Left lung (tissue), 10 donors: ENCODE results near the gene VWF. TPM values are rescaled to one million over a fixed set of nuclear protein-coding genes. Genes with fewer than 3 reads are reported as not detected.
"Not testable (repeated sequence)": the region's sequence is repeated elsewhere in the genome, so short reads cannot be mapped to it uniquely, and the experiment has no call there.

ENCODE experiments used
- ATAC-seq: fragments of 200-7000 bp; cut with Tn5 transposase; one replicate; pipeline ENCODE4 v1.9.1; 2020; ENCODE audit warnings: moderate library complexity
- DNase-seq, 4 donors: peaks; one replicate each; pipeline ENCODE4 v3.0.0-alpha.2; 2013 to 2020
- H3K27ac ChIP-seq, 2 donors: fragments of 200-600 bp; sonication (generic) in 1 of 2; one replicate each; pipeline versions ENCODE4 v1.5.0 to v1.8.0; 2020 to 2021
- H3K27me3 ChIP-seq, 2 donors: fragments of 200-600 bp; sonication (generic) in 1 of 2; one replicate each; pipeline versions ENCODE4 v1.5.0 to v1.8.0; 2020 to 2021
- H3K36me3 ChIP-seq, 2 donors: fragments of 200-600 bp; sonication (generic) in 1 of 2; one replicate each; pipeline versions ENCODE4 v1.5.0 to v1.8.0; 2020 to 2021
- H3K4me1 ChIP-seq, 2 donors: fragments of 200-600 bp; one replicate each; pipeline ENCODE4 v1.8.0; 2021
- H3K4me3 ChIP-seq, 2 donors: fragments of 200-600 bp; sonication (generic) in 1 of 2; one replicate each; pipeline versions ENCODE4 v1.5.0 to v1.8.0; 2020 to 2021; ENCODE audit warnings: mild to moderate bottlenecking in 1 of 2
- H3K9me3 ChIP-seq, 2 donors: fragments of 200-600 bp; sonication (generic) in 1 of 2; one replicate each; pipeline versions ENCODE4 v1.5.0 to v1.8.0; 2020 to 2021
- intact Hi-C, 2 donors: fragments of 100-400 bp; cut with DNase I; formaldehyde crosslinking; loops; one replicate each; pipeline versions ENCODE4 v1.11.2 to v1.14.2; 2022
- polyA plus RNA-seq, 6 donors: library from polyadenylated mRNA; unstranded; fragments of 120-200 nt; gene quantifications; one replicate each; pipeline ENCODE4 v1.2.1, GENCODE V29; 2013; ENCODE audit not compliant: insufficient read length in 6 of 6
- total RNA-seq, 2 donors: library from RNA; stranded (reverse); fragmentation: NEBNext Ultra II Directional; extraction: Animal tissue kit (Norgen Biotek cat#: 25700); gene quantifications; one replicate each; pipeline ENCODE4 v1.2.1, GENCODE V29; 2021
- TF ChIP-seq, protein P1 (sequence below), 2 donors: fragments of 200-600 bp; sonication (generic) in 1 of 2; IDR thresholded peaks; one replicate each; pipeline versions ENCODE4 v1.5.0 to v1.8.0; 2021; ENCODE audit warnings: antibody characterized with exemption in 2 of 2
- donor health status: DM: no; HTN: yes; CAD: no.
- donor health status: DM: no; HTN: no; CAD: no.

Gene VWF
- total and polyA plus RNA-seq, 8 donors = 123 to 401 (median 147) TPM

DNA sequence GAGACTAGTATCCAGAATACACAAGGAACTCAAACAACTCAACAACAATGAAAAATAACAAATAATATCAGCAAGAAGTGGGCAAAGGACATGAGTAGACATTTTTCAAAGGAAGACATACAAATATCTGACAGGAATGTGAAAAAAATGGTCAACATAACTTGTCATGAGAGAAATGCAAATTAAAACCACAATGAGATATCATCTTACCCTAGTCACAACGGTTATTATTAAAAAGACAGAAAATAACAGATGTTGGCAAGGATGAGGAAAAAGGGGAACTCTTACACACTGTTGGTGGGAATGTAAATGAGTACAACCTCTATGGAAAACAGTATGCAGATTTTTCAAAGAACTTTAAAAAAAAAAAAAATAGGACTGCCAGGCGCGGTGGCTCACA, 20.4 kb downstream of the VWF start:
- DNase-seq (no peak), ATAC-seq (no peak)
- Histone ChIP-seq H3K36me3 (no peaks in the 10 kb centered on the region), H3K27ac (no peak overlapping the region), H3K4me1 (no peaks in the 10 kb centered on the region), H3K9me3 (no peaks in the 10 kb centered on the region), H3K4me3 (no peak overlapping the region), H3K27me3 (no peaks in the 10 kb centered on the region)
- TF ChIP-seq, protein P1, sequence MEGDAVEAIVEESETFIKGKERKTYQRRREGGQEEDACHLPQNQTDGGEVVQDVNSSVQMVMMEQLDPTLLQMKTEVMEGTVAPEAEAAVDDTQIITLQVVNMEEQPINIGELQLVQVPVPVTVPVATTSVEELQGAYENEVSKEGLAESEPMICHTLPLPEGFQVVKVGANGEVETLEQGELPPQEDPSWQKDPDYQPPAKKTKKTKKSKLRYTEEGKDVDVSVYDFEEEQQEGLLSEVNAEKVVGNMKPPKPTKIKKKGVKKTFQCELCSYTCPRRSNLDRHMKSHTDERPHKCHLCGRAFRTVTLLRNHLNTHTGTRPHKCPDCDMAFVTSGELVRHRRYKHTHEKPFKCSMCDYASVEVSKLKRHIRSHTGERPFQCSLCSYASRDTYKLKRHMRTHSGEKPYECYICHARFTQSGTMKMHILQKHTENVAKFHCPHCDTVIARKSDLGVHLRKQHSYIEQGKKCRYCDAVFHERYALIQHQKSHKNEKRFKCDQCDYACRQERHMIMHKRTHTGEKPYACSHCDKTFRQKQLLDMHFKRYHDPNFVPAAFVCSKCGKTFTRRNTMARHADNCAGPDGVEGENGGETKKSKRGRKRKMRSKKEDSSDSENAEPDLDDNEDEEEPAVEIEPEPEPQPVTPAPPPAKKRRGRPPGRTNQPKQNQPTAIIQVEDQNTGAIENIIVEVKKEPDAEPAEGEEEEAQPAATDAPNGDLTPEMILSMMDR (IDR thresholded peaks at IDR 0.05) = no peak
- intact Hi-C loops = no loop called here

DNA sequence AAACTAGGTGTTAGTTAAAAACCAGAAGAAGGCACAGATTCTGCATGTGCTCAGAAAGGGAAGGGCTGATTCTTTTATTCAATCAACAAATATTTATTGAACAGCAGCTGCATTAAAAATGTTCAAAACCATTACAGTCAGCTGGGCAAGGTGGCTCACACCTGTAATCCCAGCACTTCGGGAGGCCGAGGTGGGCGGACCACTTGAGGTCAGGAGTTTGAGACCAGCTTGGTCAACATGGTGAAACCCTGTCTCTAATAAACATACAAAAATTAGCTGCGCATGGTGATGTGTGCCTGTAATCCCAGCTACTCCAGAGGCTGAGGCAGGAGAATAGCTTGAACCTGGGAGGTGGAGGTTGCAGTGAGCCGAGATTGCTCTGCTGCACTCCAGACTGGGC, 22.4 kb downstream of the VWF start:
- DNase-seq, ATAC-seq, H3K4me1 ChIP-seq, H3K9me3 ChIP-seq, intact Hi-C loops, H3K4me3 ChIP-seq, H3K27ac ChIP-seq, H3K36me3 ChIP-seq, H3K27me3 ChIP-seq: not testable (repeated sequence)

DNA sequence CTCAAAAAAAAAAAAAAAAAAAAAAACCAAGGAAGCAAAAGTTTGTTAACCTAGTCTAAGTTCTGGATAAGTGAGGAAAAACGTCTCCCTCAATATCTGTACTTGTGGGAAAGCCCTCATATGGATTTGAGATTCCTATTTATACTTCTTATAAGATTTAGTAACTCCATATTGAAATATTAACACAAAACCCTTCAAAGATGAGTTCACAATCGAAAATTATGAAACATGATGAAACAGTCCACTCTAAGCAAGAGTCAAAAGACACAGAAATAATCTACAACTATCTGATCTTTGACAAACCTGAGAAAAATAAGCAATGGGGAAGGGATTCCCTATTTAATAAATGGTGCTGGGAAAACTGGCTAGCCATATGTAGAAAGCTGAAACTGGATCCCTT, 25.2 kb downstream of the VWF start:
- no peak for ATAC-seq
- TF ChIP-seq, protein P1 (IDR thresholded peaks at IDR 0.05) = no peak

DNA sequence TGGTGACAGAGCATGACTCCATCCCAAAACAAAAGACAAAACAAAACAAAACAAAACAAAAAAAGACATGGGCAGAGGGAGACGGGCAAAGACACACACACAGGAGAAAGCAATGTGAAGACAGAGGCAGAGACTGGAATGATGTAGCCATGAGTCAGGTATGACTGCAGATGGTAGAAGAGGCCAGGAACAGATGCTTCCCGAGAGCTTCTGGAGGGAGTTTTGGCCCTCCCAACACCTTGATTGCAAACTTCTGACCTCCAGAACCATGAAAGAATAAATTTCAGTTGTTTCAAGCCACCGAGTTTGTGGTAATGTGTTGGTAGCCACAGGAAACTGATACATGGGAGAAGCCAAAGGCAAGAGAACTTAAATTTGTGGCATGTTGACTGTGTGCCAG, 27.1 kb downstream of the VWF start:
- Histone ChIP-seq H3K9me3 (no peaks in the 10 kb centered on the region), H3K4me1 (peaks cover 10 to 19% of the 10 kb centered on the region in 2 donors), H3K27me3 (no peaks in the 10 kb centered on the region), H3K36me3 (no peaks in the 10 kb centered on the region), H3K4me3 (no peak overlapping the region), H3K27ac (no peak overlapping the region)
- TF ChIP-seq, protein P1 (IDR thresholded peaks at IDR 0.05) = no peak
- intact Hi-C loops = no loop called here
- DNase-seq (no peak), ATAC-seq (no peak)

More for the DNA sequence above, 25.2 kb downstream of the VWF start:
- H3K27ac ChIP-seq = no peak overlapping the region
- H3K36me3 ChIP-seq = no peaks in the 10 kb centered on the region
- H3K9me3 ChIP-seq = no peaks in the 10 kb centered on the region
- DNase-seq = no peak
- peaks cover 0 to 1% of the 10 kb centered on the region in 2 donors for H3K4me1 ChIP-seq
- no peaks in the 10 kb centered on the region for H3K27me3 ChIP-seq
- intact Hi-C loops = no loop called here
- no peak overlapping the region for H3K4me3 ChIP-seq

DNA sequence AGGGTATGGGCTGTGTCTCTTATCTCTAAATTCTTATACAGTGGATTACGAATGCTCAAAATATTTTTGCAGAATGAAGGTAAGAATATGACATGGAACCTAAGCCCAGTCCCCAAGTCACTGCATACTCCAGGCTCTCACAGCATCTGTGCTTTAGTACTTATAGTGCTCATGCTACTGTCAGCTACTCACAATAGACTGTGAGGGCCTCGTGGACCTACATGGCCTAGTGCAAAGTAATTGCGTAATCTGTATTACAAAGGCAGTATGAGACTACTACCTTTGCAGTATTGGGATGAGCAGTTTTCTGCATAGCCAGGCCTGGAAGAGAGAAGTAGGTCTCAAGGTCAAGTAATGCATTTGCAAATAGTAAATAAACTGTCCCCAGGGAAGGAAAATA, 27.9 kb downstream of the VWF start:
- Histone ChIP-seq H3K27ac (no peak overlapping the region), H3K27me3 (no peaks in the 10 kb centered on the region), H3K36me3 (no peaks in the 10 kb centered on the region), H3K4me1 (peaks cover 10 to 26% of the 10 kb centered on the region in 2 donors), H3K9me3 (no peaks in the 10 kb centered on the region), H3K4me3 (no peak overlapping the region)
- ATAC-seq = no peak
- intact Hi-C loops = no loop called here
- no peak for DNase-seq
- TF ChIP-seq, protein P1 (IDR thresholded peaks at IDR 0.05) = no peak

DNA sequence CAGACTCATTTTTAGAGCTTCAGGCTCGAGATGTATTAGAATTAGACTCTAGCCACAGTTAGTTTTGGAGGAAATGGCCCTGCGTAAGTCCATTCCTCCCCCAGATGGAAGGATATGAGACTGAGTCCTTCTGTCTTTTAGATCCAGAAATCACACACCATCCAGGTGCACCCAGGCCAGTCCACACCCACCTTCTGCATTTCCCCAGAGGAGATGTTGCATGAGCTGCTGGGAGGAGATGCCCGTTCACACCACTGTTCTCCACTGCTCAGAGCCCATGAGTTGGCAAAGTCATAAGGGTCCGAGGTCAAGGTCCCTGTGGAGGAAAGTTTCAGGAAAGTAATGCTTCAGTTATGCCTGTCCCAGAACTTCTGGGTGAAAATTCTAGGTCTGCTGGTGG, 29.2 kb downstream of the VWF start:
- no peak overlapping the region for H3K4me3 ChIP-seq
- DNase-seq = no peak
- H3K36me3 ChIP-seq = no peaks in the 10 kb centered on the region
- H3K9me3 ChIP-seq = no peaks in the 10 kb centered on the region
- ATAC-seq = no peak
- TF ChIP-seq, protein P1 (IDR thresholded peaks at IDR 0.05) = no peak
- no peak overlapping the region for H3K27ac ChIP-seq
- no peaks in the 10 kb centered on the region for H3K27me3 ChIP-seq
- intact Hi-C loops = no loop called here
- peaks cover 10 to 29% of the 10 kb centered on the region in 2 donors for H3K4me1 ChIP-seq
